GM12875 (cell line): ENCODE data around the gene LTN1.
A peak's percentile ranks its signal among the peaks of the same experiment; 100 is the strongest.

ENCODE experiments used
- H3K4me3 ChIP-seq: one replicate; pipeline ENCODE4 v1.5.1; 2011; ENCODE audit warnings: low read depth, low read length, control low read depth
- CTCF ChIP-seq: IDR thresholded peaks from 2 replicates; pipeline ENCODE4 v1.5.1; 2011; ENCODE audit warnings: low read depth, mild to moderate bottlenecking, control low read depth, inconsistent platforms, low read length, moderate library complexity, borderline replicate concordance; ENCODE audit not compliant: insufficient read depth

LTN1 gene

GRCh38 chr21:28884976-28885852, 107.5 kb downstream of the LTN1 start:
- no peak for TF ChIP-seq CTCF
- H3K4me3 ChIP-seq = peak overlapping the region; percentile 62

DNA sequence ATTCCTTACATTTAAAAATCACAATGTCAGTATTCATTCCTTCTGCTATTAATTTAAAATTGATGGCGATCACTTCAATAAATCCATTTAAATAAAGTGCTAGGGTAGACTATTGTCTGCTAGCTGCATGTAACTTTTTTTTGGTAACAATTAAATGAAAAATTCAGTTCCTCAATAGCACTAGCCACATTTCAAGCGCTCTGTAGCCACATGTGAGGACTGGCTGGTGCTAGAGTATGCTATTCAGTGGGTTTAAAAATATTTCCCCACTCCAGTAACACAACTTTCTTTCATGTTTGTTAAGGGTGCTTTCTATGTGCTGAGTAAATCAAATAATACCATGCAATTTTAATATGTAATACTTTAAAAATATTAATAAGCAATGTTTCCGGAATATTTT, 108.2 kb downstream of the LTN1 start:
- peak overlapping the region; percentile 62 for H3K4me3 ChIP-seq
- no peak for TF ChIP-seq CTCF

DNA sequence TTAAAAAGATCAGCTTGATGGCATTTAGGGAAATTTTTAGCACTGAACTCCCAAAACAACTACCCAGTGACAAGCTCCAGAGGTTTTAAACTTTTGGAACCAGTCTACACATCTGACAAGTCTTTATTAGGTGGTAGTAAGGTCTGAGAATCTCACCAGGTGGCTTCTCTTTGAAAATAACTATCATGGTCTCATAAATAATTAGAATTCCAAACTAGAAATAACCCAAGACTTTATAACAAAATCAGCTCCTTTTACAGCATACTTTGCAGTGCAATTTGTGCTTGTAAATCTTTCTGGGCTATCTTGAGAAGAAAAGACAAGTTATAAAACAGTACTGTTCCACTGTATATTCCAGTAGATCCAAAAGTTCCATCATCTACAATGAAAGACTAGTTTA, 108.7 kb downstream of the LTN1 start:
- H3K4me3 ChIP-seq = no peak overlapping the region
- TF ChIP-seq CTCF = no peak

DNA sequence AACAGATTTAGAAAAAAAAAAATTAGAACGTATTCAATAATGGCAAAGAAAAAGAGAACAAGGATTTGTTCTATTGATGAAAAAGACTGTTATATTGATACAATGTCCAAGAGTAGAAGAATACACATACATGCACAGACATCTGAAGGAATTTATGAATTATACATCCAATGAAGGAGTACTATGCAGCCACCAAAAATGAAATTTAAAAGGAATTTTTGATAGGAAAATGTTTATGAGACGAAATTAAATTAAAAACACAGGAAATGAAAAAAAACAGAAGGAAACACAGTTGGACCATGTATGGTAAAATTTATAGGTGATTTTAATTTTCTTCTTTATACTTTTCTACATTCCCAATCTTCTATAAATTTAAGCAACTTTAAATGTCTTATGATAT, 110.3 kb downstream of the LTN1 start:
- H3K4me3 ChIP-seq = no peak overlapping the region
- TF ChIP-seq CTCF = no peak
